ENCODE results near the gene AATF.

DNA sequence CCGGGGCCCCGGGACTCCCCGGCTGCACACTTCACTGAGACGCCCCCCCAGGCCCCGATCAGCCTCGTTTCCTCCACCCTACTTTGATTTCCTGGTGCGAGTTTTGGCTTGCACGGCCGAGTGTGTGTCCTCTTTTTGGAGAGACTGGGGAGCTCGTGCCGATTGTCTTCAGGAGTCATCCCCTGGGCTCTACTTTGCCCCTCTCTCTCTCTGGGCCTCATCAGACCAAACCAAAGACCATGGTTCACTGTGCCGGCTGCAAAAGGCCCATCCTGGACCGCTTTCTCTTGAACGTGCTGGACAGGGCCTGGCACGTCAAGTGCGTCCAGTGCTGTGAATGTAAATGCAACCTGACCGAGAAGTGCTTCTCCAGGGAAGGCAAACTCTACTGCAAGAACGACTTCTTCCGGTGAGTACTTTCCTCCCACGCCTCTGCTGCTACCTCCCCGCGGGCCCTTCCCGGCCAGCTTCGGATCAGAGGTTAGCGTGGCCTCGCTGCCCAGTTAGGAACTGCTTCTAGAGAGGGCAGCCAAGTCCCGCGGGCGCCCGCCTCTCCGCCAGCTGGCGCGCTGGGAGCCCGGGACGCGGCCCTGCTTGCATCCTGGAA is 10.7 kb upstream of the AATF start:
- no peak for TF ChIP-seq POLR2AphosphoS2 (conservative IDR thresholded peaks at IDR 0.05; ENCODE audit: low read length)
- no peak for TF ChIP-seq EP300 (IDR thresholded peaks at IDR 0.05)
- no peak for TF ChIP-seq POLR2A (IDR thresholded peaks at IDR 0.05; ENCODE audit: low read length)
- TF ChIP-seq, protein P1, sequence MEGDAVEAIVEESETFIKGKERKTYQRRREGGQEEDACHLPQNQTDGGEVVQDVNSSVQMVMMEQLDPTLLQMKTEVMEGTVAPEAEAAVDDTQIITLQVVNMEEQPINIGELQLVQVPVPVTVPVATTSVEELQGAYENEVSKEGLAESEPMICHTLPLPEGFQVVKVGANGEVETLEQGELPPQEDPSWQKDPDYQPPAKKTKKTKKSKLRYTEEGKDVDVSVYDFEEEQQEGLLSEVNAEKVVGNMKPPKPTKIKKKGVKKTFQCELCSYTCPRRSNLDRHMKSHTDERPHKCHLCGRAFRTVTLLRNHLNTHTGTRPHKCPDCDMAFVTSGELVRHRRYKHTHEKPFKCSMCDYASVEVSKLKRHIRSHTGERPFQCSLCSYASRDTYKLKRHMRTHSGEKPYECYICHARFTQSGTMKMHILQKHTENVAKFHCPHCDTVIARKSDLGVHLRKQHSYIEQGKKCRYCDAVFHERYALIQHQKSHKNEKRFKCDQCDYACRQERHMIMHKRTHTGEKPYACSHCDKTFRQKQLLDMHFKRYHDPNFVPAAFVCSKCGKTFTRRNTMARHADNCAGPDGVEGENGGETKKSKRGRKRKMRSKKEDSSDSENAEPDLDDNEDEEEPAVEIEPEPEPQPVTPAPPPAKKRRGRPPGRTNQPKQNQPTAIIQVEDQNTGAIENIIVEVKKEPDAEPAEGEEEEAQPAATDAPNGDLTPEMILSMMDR (IDR thresholded peaks at IDR 0.05): no peak
- no peak for TF ChIP-seq HOXA7 (CRISPR knock-in tag; IDR thresholded peaks at IDR 0.05)
- TF ChIP-seq, protein P2, sequence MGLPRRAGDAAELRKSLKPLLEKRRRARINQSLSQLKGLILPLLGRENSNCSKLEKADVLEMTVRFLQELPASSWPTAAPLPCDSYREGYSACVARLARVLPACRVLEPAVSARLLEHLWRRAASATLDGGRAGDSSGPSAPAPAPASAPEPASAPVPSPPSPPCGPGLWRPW (IDR thresholded peaks at IDR 0.05): no peak
- no peak for TF ChIP-seq CEBPB (IDR thresholded peaks at IDR 0.05)
- TF ChIP-seq, protein P3, sequence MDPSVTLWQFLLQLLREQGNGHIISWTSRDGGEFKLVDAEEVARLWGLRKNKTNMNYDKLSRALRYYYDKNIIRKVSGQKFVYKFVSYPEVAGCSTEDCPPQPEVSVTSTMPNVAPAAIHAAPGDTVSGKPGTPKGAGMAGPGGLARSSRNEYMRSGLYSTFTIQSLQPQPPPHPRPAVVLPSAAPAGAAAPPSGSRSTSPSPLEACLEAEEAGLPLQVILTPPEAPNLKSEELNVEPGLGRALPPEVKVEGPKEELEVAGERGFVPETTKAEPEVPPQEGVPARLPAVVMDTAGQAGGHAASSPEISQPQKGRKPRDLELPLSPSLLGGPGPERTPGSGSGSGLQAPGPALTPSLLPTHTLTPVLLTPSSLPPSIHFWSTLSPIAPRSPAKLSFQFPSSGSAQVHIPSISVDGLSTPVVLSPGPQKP (IDR thresholded peaks at IDR 0.05; ENCODE audit: low read depth, low read length): no peak
- TF ChIP-seq SREBF2 (IDR thresholded peaks at IDR 0.05): no peak
